ENCODE measurements around the gene HDGFL3.

DNA sequence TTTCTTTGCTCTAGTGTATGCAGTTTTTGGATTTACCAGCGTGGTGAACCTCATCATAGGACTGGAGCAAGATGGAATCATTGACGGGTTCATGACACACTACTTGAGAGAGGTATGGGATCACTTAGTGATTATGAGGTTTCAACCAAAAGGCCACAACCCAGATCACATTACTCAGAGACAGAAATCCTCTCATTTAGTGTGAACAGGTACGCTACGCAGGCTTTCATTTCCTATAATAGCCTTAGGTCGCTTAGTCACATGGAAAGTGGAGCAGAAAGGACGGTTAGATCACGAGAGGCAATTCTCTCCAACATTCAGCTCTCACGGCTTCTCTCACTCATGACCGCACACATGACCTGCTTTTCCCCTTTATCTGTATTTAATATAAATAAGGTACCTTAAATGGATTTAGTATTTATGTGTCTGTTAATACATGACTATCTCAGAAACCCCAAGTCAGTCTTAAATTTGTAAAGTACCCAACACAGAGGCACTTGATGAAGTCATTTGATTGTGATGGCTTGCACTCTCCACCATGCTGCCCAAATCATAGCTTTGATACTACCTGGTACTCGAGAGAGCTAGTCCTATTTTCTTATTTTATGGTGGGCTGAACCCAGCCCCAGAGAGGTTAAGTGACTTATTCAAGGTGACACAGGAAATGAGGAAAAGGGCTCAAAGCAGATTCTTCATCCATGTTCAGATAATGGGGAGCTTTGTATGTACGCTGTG lies 91.6 kb downstream of the HDGFL3 start:
- TF ChIP-seq GATA2 (IDR thresholded peaks at IDR 0.05; ENCODE audit: low read depth, low read length) (no peak), GATA3 (IDR thresholded peaks at IDR 0.05; ENCODE audit: low read depth, low read length) (no peak)

Data from SH-SY5Y (cell line).